HEK293 (cell line): ENCODE measurements around the gene BACH1.

Experiments used
- CTCF ChIA-PET: fragments of 350-600 bp; formaldehyde crosslinking; extraction: SDS; loops from one replicate; lab custom pipeline; 2021; ENCODE audit warnings: antibody characterized with exemption; lab: Yijun Ruan, JAX
- POLR2A ChIA-PET: fragments of 300-600 bp; formaldehyde crosslinking; extraction: SDS; loops from one replicate; lab custom pipeline; 2020; ENCODE audit warnings: antibody characterized with exemption, inconsistent platforms; lab: Yijun Ruan, JAX
- H3K27ac ChIP-seq: fragments of 200-500 bp; sonication (Bioruptor generic); 2 replicates; pipeline ENCODE4 v1.5.1; 2014; ENCODE audit warnings: low read depth, low read length, control low read depth, inconsistent platforms; ENCODE audit errors: extremely low read depth
- H3K36me3 ChIP-seq, 2 experiments: fragments of 200-500 bp in 1 of 2; sonication (Bioruptor generic) in 1 of 2; 1 replicate in 1 of 2; 2 replicates in 1 of 2; pipeline ENCODE4 v1.5.1; 2014 to 2017; ENCODE audit warnings: inconsistent platforms in 2 of 2, low read length in 2 of 2; ENCODE audit not compliant: control insufficient read depth in 2 of 2, insufficient read depth in 1 of 2
- H3K4me1 ChIP-seq: fragments of 200-500 bp; sonication (Bioruptor generic); 2 replicates; pipeline ENCODE4 v1.5.1; 2014; ENCODE audit warnings: mild to moderate bottlenecking, low read length, inconsistent platforms; ENCODE audit not compliant: control insufficient read depth, insufficient read depth
- H3K4me3 ChIP-seq: 2 replicates; pipeline ENCODE4 v1.5.1; 2011; ENCODE audit warnings: low read depth, mild to moderate bottlenecking, control low read depth, low read length, moderate library complexity
- H3K9me3 ChIP-seq: fragments of 200-500 bp; sonication (Bioruptor generic); 2 replicates; pipeline ENCODE4 v1.5.1; 2014; ENCODE audit warnings: low read depth, low read length, inconsistent platforms; ENCODE audit not compliant: control insufficient read depth, insufficient read depth
- KLF16 ChIP-seq: fragments of 450-650 bp; formaldehyde crosslinking; IDR thresholded peaks from 2 replicates; pipeline ENCODE4 v1.5.1; 2017; ENCODE audit warnings: missing biosample characterization, missing genetic modification characterization
- KLF8 ChIP-seq: fragments of 450-650 bp; formaldehyde crosslinking; IDR thresholded peaks from 2 replicates; pipeline ENCODE4 v1.5.1; 2016; ENCODE audit warnings: missing biosample characterization, missing genetic modification characterization
- PRDM1 ChIP-seq: fragments of 450-650 bp; formaldehyde crosslinking; IDR thresholded peaks from 2 replicates; pipeline ENCODE4; 2016; ENCODE audit warnings: missing biosample characterization, missing genetic modification characterization
- PRDM4 ChIP-seq: fragments of 450-650 bp; formaldehyde crosslinking; IDR thresholded peaks from 2 replicates; pipeline ENCODE4 v1.5.1; 2017; ENCODE audit warnings: missing biosample characterization, missing genetic modification characterization
- SCRT1 ChIP-seq: fragments of 450-650 bp; formaldehyde crosslinking; IDR thresholded peaks from 2 replicates; pipeline ENCODE4 v1.5.1; 2016; ENCODE audit warnings: missing biosample characterization, missing genetic modification characterization, borderline replicate concordance
- SCRT2 ChIP-seq: fragments of 450-650 bp; formaldehyde crosslinking; IDR thresholded peaks from 2 replicates; pipeline ENCODE4 v1.5.1; 2016; ENCODE audit warnings: missing biosample characterization, missing genetic modification characterization
- ZBTB10 ChIP-seq: fragments of 450-650 bp; formaldehyde crosslinking; IDR thresholded peaks from 2 replicates; pipeline ENCODE4 v1.5.1; 2016; ENCODE audit warnings: missing biosample characterization, missing genetic modification characterization
- ZBTB11 ChIP-seq: fragments of 450-650 bp; formaldehyde crosslinking; conservative IDR thresholded peaks from 2 replicates; pipeline ENCODE4 v1.5.1; 2016; ENCODE audit warnings: low read depth, missing biosample characterization, missing genetic modification characterization
- ZBTB26 ChIP-seq: fragments of 450-650 bp; formaldehyde crosslinking; optimal IDR thresholded peaks from 2 replicates; pipeline ENCODE3; 2016; ENCODE audit warnings: missing biosample characterization, mild to moderate bottlenecking, missing genetic modification characterization
- ZFHX2 ChIP-seq: fragments of 450-650 bp; formaldehyde crosslinking; conservative IDR thresholded peaks from 2 replicates; pipeline ENCODE4 v1.5.1; 2016; ENCODE audit warnings: missing biosample characterization, missing genetic modification characterization
- ZFP37 ChIP-seq: fragments of 450-650 bp; formaldehyde crosslinking; IDR thresholded peaks from 2 replicates; pipeline ENCODE4 v1.5.1; 2016; ENCODE audit warnings: missing biosample characterization, missing genetic modification characterization
- ZNF19 ChIP-seq: fragments of 450-650 bp; formaldehyde crosslinking; IDR thresholded peaks from 2 replicates; pipeline ENCODE4; 2016; ENCODE audit warnings: missing biosample characterization, missing genetic modification characterization, low read depth
- ZNF48 ChIP-seq: fragments of 450-650 bp; formaldehyde crosslinking; IDR thresholded peaks from 2 replicates; pipeline ENCODE4 v1.5.1; 2016; ENCODE audit warnings: missing biosample characterization, missing genetic modification characterization
- ZNF521 ChIP-seq: fragments of 450-650 bp; formaldehyde crosslinking; IDR thresholded peaks from 2 replicates; pipeline ENCODE4 v1.5.1; 2017; ENCODE audit warnings: missing biosample characterization, mild to moderate bottlenecking, missing genetic modification characterization
- ZNF549 ChIP-seq: fragments of 450-650 bp; IDR thresholded peaks from 2 replicates; pipeline ENCODE4 v1.5.1; 2018; ENCODE audit warnings: missing biosample characterization, missing genetic modification characterization, mild to moderate bottlenecking, inconsistent platforms, moderate library complexity
- ZNF660 ChIP-seq: fragments of 450-650 bp; IDR thresholded peaks from 2 replicates; pipeline ENCODE4 v1.5.1; 2018; ENCODE audit warnings: missing biosample characterization, mild to moderate bottlenecking, missing genetic modification characterization
- ZNF692 ChIP-seq: fragments of 450-650 bp; formaldehyde crosslinking; IDR thresholded peaks from 2 replicates; pipeline ENCODE4 v1.5.1; 2016; ENCODE audit warnings: missing biosample characterization, missing genetic modification characterization
- ZSCAN30 ChIP-seq: fragments of 450-650 bp; IDR thresholded peaks from 2 replicates; pipeline ENCODE4 v1.5.1; 2018; ENCODE audit warnings: missing biosample characterization, mild to moderate bottlenecking, missing genetic modification characterization, moderate library complexity

The BACH1 gene

GRCh38 chr21:29297483-29298347 lies 1.0 kb upstream of the BACH1 start:
- CTCF ChIA-PET: interaction anchor here (0.7 to 1.3 kb wide), 6 partner anchors 11 to 207 kb away, joined by 3 to 7 read pairs (median 3); no protein-coding TSS in a partner anchor
- POLR2A ChIA-PET: interaction anchor here (0.9 to 1.1 kb wide), 2 partner anchors 11 to 224 kb away, joined by 3 read pairs; partner anchors contain the start of gene CCT8
- no peaks in the 10 kb centered on the region for H3K9me3 ChIP-seq
- no peaks in the 10 kb centered on the region for H3K36me3 ChIP-seq
- peaks cover 18% of the 10 kb centered on the region; the same call in 1 of the 2 replicates for H3K4me1 ChIP-seq
- 0 out of 2 replicates have a peak, but pooled peaks have one; percentile 4 for TF ChIP-seq KLF8 (tag by site-specific recombination)
- TF ChIP-seq SCRT2 (tag by site-specific recombination): peak; percentile 85
- TF ChIP-seq ZNF521 (tag by site-specific recombination): no peak
- TF ChIP-seq SCRT1 (tag by site-specific recombination): peak; percentile 80
- peak; percentile 71 for TF ChIP-seq PRDM1 (tag by site-specific recombination)
- no peak for TF ChIP-seq ZNF549 (tag by site-specific recombination)
- H3K4me3 ChIP-seq: no peak overlapping the region
- H3K27ac ChIP-seq: no peak overlapping the region; the same call in 1 of the 2 replicates

- no peaks in the 10 kb centered on the region for H3K36me3 ChIP-seq
- H3K4me3 ChIP-seq: peak overlapping the region; percentile 54
- H3K27ac ChIP-seq: peak overlapping the region; percentile 73; the same call in 1 of the 2 replicates
- H3K4me1 ChIP-seq: peaks cover 18% of the 10 kb centered on the region; the same call in 1 of the 2 replicates
- CTCF ChIA-PET: interaction anchor here (0.7 to 2.7 kb wide), 7 partner anchors 37 to 135 kb away, joined by 3 to 14 read pairs (median 4); no protein-coding TSS in a partner anchor
- POLR2A ChIA-PET: interaction anchor here (0.8 to 2.4 kb wide), 11 partner anchors 9 to 297 kb away, joined by 3 to 7 read pairs (median 3); partner anchors contain the start of gene CCT8
- no peaks in the 10 kb centered on the region for H3K9me3 ChIP-seq
- TF ChIP-seq PRDM4 (tag by site-specific recombination) (0 out of 2 replicates have a peak, but pooled peaks have one; percentile 34), ZBTB10 (0 out of 2 replicates have a peak, but pooled peaks have one; percentile 19), KLF8 (tag by site-specific recombination) (0 out of 2 replicates have a peak, but pooled peaks have one; percentile 11), ZBTB26 (tag by site-specific recombination) (peak; percentile 47), ZNF692 (tag by site-specific recombination) (peak; percentile 40), ZNF48 (tag by site-specific recombination) (no peak), ZNF19 (tag by site-specific recombination) (no peak), ZFHX2 (tag by site-specific recombination) (peak; percentile 98), ZBTB11 (peak; percentile 39; the same call in 1 of the 2 replicates), ZSCAN30 (tag by site-specific recombination) (no peak), ZNF660 (tag by site-specific recombination) (0 out of 2 replicates have a peak, but pooled peaks have one; percentile 9), KLF16 (tag by site-specific recombination) (peak; percentile 86), ZFP37 (0 out of 2 replicates have a peak, but pooled peaks have one; percentile 25)
These were observed 559 bp downstream of the BACH1 start for GRCh38 chr21:29299046-29299915.
